ENCODE data around the gene CEP170B. TPM values are rescaled to one million over a fixed set of nuclear protein-coding genes. Genes with fewer than 3 reads are reported as not detected.
"Not testable (repeated sequence)": the region's sequence is repeated elsewhere in the genome, so short reads cannot be mapped to it uniquely, and the experiment has no call there.

The CEP170B gene
- polyA plus RNA-seq, 4 donors, result 3.6 to 21.2 (median 11.1) TPM

DNA sequence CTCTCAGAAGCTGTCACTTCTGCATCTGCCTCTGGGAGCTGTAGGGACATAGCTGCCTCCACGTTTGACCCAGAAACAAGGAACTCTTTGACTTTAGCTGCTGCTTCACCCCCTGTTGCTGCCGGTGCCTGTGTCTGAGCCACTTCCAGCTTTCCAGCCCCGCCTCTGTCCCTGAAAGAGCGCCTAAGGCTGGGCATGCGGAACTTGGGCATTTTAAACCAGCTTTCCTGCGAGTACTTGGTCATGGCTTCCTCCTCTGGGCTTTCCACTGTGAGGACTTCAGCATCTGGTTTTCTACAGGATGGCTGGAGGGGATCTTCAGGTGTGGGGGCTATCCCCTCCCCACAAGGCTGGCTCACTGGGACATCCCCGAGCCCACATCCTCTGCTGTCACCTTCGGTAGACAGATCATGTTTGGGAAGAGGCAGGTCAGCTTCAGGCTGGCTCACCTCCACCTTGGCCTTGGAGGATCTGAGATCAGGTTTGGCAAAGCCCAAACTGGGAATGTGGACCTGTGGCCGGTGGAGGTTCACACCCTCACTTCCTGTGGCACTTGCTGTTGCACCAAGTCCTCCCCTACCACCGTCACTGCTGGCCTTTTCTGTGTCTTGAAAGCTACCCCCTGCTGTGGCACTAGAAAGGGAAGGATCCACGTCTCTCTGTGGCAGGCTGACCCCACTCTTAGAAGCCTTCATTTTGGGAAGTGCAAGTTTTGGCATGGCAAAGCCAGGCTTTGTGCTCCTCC lies 74.8 kb downstream of the CEP170B start:
- DNase-seq (ENCODE audit: low read depth in 4 of 4, low spot score in 3 of 4), result no peak

DNA sequence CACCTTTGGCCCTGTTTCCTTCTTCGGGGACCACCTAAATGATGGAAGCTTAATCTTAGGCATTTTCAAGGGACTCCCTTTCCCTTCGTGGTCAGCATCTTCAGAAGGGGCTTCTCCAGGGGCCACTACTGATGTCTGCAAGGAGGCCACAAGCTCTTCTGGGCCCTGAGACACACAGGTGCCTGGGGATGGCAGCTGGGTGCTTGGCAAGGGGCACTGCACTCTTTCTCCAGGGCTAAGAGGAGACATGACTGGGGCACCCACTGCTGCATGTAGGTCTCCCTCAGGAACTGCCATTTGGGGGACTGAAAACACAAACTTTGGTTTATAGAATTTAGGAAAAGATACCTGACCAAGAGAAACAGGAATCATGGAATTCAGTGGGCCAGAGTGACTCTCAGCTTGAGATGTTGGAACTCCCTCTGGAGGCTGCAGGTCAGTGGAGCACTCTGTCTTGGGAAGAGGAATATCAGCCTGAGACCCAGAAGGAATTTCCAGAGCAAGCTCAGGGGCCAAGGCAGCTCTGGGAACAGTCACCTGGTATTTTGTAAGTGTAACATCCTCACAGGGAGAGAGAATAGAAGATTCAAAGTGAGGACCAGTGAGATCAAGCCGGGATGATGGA lies 75.6 kb downstream of the CEP170B start:
- DNase-seq (ENCODE audit: low read depth in 4 of 4, low spot score in 3 of 4), result no peak

DNA sequence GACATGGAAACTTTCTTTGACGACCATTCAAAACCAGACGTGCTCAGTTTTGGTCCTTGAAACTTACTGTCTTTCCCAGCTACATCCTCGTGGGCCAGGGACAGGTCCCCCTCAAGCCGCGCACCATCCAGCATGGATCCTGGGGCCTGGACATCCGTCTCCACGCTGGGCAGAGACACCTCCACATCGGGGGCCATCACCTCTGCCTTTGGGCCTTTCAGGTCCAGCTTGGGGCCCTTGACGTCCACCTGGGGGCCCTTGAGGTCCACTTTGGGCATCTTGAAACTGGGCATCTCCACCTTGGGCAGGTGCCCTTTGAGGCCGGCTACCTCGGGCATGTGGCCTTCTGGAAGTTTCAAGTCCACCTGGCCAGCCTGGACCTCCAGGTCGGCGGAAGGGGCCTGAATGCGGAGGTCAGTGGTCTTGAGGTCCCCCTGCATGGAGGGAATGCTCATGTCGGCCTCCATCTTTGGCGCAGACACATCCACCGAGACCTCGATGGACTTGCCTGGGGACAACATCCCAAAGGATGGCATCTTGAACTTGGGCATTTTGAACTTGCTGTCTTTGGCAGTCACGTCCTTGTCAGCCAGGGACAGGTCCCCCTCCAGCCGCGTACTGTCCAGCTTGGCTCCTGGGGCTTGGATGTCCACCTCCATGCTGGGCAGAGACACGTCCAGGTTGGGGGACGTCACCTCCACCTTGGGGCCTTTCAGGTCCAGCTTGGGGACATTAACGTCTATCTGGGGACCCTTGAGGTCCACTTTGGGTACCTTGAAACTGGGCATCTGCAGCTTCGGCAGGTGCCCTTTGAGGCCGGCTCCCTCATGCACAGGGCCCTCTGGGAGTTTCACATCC lies 76.7 kb downstream of the CEP170B start:
- no peak for DNase-seq (ENCODE audit: low read depth in 4 of 4, low spot score in 3 of 4)

DNA sequence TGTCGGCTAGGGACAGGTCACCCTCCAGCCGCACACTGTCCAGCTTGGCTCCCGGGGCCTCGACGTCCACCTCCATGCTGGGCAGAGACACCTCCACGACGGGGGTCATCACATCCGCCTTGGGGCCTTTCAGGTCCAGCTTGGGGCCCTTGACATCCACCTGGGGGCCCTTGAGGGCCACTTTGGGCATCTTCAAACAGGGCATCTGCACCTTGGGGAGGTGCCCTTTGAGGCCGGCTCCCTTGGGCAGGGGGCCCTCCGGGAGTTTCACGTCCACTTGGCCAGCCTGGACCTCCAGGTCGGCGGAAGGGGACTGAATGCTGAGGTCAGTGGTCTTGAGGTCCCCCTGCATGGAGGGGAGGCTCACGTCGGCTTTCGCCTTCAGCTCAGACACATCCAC lies 77.5 kb downstream of the CEP170B start:
- DNase-seq (ENCODE audit: low read depth in 4 of 4, low spot score in 3 of 4), result no peak

DNA sequence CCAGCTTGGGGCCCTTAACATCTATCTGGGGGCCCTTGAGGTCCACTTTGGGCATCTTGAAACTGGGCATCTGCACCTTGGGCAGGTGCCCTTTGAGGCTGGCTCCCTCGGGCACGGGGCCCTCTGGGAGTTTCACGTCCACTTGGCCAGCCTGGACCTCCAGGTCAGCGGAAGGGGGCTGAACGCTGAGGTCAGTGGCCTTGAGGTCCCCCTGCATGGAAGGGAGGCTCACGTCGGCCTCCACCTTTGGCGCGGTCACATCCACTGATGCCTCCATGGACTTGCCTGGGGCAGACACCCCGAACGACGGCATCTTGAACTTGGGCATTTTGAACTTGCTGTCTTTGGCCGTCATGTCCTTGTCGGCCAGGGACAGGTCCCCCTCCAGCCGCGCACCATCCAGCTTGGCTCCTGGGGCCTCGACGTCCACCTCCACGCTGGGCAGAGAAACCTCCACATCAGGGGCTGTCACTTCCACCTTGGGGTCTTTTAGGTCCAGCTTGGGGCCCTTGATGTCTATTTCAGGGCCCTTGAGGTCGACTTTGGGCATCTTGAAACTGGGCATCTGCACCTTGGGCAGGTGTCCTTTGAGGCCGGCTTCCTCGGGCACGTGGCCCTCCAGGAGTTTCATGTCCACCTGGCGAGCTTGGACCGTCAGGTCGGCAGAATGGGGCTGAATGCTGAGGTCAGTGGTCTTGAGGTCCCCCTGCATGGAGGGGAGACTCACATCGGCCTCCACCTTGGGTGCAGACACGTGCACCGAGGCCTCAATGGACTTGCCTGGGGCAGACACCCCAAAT lies 78.3 kb downstream of the CEP170B start:
- not testable (repeated sequence) for DNase-seq (ENCODE audit: low read depth in 4 of 4, low spot score in 3 of 4)

DNA sequence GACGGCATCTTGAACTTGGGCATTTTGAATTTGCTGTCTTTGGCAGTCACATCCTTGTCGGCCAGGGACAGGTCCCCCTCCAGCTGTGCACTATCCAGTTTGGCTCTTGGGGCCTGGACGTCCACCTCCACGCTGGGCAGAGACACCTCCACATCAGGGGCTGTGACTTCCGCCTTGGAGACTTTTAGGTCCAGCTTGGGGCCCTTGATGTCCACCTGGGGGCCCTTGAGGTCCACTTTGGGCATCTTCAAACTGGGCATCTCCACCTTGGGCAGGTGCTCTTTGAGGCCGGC lies 78.9 kb downstream of the CEP170B start:
- not testable (repeated sequence) for DNase-seq (ENCODE audit: low read depth in 4 of 4, low spot score in 3 of 4)

DNA sequence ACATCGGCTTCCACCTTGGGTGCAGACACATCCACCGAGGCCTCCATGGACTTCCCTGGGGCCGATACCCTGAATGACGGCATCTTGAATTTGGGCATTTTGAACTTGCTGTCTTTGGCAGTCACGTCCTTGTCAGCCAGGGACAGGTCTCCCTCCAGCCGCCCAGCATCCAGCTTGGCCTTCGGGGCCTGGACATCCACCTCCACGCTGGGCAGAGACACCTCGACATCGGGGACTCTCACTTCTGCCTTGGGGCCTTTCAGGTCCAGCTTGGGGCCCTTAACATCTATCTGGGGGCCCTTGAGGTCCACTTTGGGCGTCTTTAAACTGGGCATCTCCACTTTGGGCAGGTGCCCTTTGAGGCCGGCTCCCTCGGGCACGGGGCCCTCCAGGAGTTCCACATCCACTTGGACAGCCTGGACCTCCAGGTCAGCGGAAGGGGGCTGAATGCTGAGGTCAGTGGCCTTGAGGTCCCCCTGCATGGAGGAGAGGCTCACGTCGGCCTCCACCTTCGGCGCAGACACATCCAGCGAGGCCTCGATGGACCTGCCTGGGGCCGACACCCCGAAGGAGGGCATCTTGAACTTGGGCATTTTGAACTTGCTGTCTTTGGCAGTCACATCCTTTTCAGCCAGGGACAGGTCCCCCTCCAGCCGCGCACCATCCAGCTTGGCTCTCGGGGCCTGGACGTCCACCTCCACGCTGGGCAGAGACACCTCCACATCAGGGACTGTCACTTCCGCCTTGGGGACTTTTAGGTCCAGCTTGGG lies 79.6 kb downstream of the CEP170B start:
- DNase-seq (ENCODE audit: low read depth in 4 of 4, low spot score in 3 of 4), result not testable (repeated sequence)

DNA sequence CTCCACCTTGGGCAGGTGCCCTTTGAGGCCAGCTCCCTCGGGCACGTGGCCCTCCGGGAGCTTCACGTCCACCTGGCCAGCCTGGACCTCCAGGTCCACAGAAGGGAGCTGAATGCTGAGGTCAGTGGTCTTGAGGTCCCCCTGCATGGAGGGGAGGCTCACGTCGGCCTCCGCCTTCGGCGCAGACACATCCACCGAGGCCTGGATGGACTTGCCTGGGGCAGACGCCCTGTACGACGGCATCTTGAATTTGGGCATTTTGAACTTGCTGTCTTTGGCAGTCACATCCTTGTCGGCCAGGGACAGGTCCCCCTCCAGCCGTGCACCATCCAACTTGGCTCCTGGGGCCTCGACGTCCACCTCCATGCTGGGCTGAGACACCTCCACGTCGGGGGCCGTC lies 80.2 kb downstream of the CEP170B start:
- not testable (repeated sequence) for DNase-seq (ENCODE audit: low read depth in 4 of 4, low spot score in 3 of 4)

Other genes starting within 250 kb of the CEP170B start
- gene INF2, start 175.7 kb upstream of the CEP170B start, polyA plus RNA-seq (ENCODE audit: insufficient read length in 4 of 4), result 10 to 100 TPM; 37.1 to 69.5 (median 49.5) TPM
- 10 to 100 TPM; 12.5 to 17.0 (median 14.2) TPM for gene ADSS1, start 141.0 kb upstream of the CEP170B start, polyA plus RNA-seq (ENCODE audit: insufficient read length in 4 of 4)
- gene SIVA1, start 112.1 kb upstream of the CEP170B start, polyA plus RNA-seq (ENCODE audit: insufficient read length in 4 of 4), result 10 to 100 TPM; 48.0 to 87.2 (median 56.2) TPM
- gene AKT1, start 69.5 kb upstream of the CEP170B start, polyA plus RNA-seq (ENCODE audit: insufficient read length in 4 of 4), result 100 to 1,000 TPM in 1 of 4 donors, 10 to 100 TPM in 3; 98.4 to 122 (median 99.0) TPM
- gene ZBTB42, start 64.2 kb upstream of the CEP170B start, polyA plus RNA-seq (ENCODE audit: insufficient read length in 4 of 4), result 1 to 10 TPM; 2.0 to 4.7 (median 3.9) TPM
- gene PLD4, start 59.6 kb downstream of the CEP170B start, polyA plus RNA-seq (ENCODE audit: insufficient read length in 4 of 4), result 1 to 10 TPM; 2.2 to 8.0 (median 3.4) TPM
- gene AHNAK2, start 113.1 kb downstream of the CEP170B start, polyA plus RNA-seq (ENCODE audit: insufficient read length in 4 of 4), result 1 to 10 TPM; 1.5 to 7.2 (median 2.4) TPM
- gene CLBA1, start 120.5 kb downstream of the CEP170B start, polyA plus RNA-seq (ENCODE audit: insufficient read length in 4 of 4), result 10 to 100 TPM in 3 of 4 donors, 1 to 10 TPM in 1; 7.2 to 30.3 (median 24.5) TPM
- gene CDCA4, start 155.8 kb downstream of the CEP170B start, polyA plus RNA-seq (ENCODE audit: insufficient read length in 4 of 4), result 10 to 100 TPM; 18.2 to 26.9 (median 21.3) TPM
- gene GPR132, start 200.2 kb downstream of the CEP170B start, polyA plus RNA-seq (ENCODE audit: insufficient read length in 4 of 4), result 1 to 10 TPM in 1 of 4 donors, under 1 TPM in 3; 0.24 to 1.1 (median 0.50) TPM